Testis (tissue), 3 donors: ENCODE results near the gene IGFBP6. TPM values are rescaled to one million over a fixed set of nuclear protein-coding genes. Genes with fewer than 3 reads are reported as not detected.

Experiments used
- DNase-seq: peaks from one replicate; pipeline ENCODE4 v3.0.0-alpha.2; 2019
- H3K27ac ChIP-seq, 2 donors: fragments of 200-600 bp; sonication (generic); one replicate each; pipeline ENCODE4 v1.5.1; 2019
- H3K27me3 ChIP-seq: fragments of 200-600 bp; sonication (generic); one replicate; pipeline ENCODE4 v1.5.1; 2019
- H3K36me3 ChIP-seq: fragments of 200-600 bp; sonication (generic); one replicate; pipeline ENCODE4 v1.5.1; 2017; ENCODE audit warnings: low read depth; ENCODE audit errors: missing control alignments
- H3K4me1 ChIP-seq: fragments of 200-600 bp; sonication (generic); one replicate; pipeline ENCODE4 v1.5.1; 2019
- H3K4me3 ChIP-seq, 2 donors: fragments of 200-600 bp; sonication (generic); one replicate each; pipeline ENCODE4 v1.5.1; 2017 to 2019
- H3K9me3 ChIP-seq: fragments of 200-600 bp; sonication (generic); one replicate; pipeline ENCODE4 v1.5.1; 2017
- POLR2A ChIP-seq: fragments of 450-650 bp; IDR thresholded peaks from one replicate; pipeline ENCODE4 v1.6.1; 2017; ENCODE audit warnings: antibody characterized with exemption, mild to moderate bottlenecking, moderate library complexity
- WGBS, 2 donors: methylation state at CpG; one replicate each; pipeline ENCODE4 v1.1.5; 2018; 5-methylcytosine and 5-hydroxymethylcytosine counted together
- intact Hi-C: fragments of 100-400 bp; cut with DNase I; formaldehyde crosslinking; loops from one replicate; pipeline ENCODE4 v1.15.1; 2023; ENCODE audit warnings: low total_unique reads
- polyA plus RNA-seq: library from polyadenylated mRNA; stranded (reverse); fragments of 350-450 nt; fragmentation: Illumina TruSeq; extraction: RNeasy Lipid Tissue Mini Kit (QIAGEN cat#74804); gene quantifications from one replicate; pipeline ENCODE4 v1.2.3, GENCODE V29; 2014; ENCODE audit warnings: low read depth, low replicate concordance; ENCODE audit not compliant: insufficient read depth
- total RNA-seq, 2 donors: library from RNA; depleted of rRNA; stranded (reverse); fragments of >200 nt; gene quantifications; one replicate each; pipeline ENCODE4 v1.2.3, GENCODE V29; 2016
- TF ChIP-seq, protein P1 (sequence below), 3 experiments: fragments of 450-650 bp in 2 of 3; fragments of 200-600 bp in 1 of 3; sonication (generic) in 1 of 3; IDR thresholded peaks; one replicate each; pipeline ENCODE4 v1.5.1; 2016 to 2019; ENCODE audit warnings: antibody characterized with exemption in 3 of 3, mild to moderate bottlenecking in 2 of 3, moderate library complexity in 1 of 3

IGFBP6 gene
- total and polyA plus RNA-seq, 3 donors from 2014 or later = 121 to 261 (median 185) TPM

DNA sequence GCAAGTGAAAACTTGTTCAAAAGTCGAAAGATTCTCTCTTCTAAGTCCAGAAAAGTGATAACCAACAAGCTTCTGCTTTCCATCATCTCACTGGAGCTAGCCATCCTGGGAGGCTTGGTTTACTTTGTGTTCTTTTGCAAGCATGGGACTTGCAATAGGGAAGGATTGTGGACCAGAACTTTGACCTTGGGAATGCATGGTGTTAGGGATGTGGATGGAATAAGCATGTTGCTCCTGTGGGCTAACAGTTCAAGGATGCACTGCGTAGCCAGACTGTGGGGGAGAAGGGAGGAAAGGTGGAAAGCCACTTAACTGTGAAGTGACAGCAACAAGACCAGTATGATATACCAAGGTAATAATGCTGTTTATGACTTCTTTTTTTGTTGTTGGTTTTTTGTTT lies 34.4 kb downstream of the IGFBP6 start:
- WGBS, 2 donors = 53 to 64% methylated on average over 2 of the region's 2 CpGs
- Histone ChIP-seq H3K27ac (no peak overlapping the region), H3K4me1 (no peaks in the 10 kb centered on the region), H3K36me3 (no peaks in the 10 kb centered on the region), H3K9me3 (no peaks in the 10 kb centered on the region), H3K4me3 (no peak overlapping the region), H3K27me3 (no peaks in the 10 kb centered on the region)
- intact Hi-C loops = no loop called here
- TF ChIP-seq, protein P1, sequence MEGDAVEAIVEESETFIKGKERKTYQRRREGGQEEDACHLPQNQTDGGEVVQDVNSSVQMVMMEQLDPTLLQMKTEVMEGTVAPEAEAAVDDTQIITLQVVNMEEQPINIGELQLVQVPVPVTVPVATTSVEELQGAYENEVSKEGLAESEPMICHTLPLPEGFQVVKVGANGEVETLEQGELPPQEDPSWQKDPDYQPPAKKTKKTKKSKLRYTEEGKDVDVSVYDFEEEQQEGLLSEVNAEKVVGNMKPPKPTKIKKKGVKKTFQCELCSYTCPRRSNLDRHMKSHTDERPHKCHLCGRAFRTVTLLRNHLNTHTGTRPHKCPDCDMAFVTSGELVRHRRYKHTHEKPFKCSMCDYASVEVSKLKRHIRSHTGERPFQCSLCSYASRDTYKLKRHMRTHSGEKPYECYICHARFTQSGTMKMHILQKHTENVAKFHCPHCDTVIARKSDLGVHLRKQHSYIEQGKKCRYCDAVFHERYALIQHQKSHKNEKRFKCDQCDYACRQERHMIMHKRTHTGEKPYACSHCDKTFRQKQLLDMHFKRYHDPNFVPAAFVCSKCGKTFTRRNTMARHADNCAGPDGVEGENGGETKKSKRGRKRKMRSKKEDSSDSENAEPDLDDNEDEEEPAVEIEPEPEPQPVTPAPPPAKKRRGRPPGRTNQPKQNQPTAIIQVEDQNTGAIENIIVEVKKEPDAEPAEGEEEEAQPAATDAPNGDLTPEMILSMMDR (IDR thresholded peaks at IDR 0.05) = no peak
- TF ChIP-seq POLR2A = no peak
- no peak for DNase-seq

DNA sequence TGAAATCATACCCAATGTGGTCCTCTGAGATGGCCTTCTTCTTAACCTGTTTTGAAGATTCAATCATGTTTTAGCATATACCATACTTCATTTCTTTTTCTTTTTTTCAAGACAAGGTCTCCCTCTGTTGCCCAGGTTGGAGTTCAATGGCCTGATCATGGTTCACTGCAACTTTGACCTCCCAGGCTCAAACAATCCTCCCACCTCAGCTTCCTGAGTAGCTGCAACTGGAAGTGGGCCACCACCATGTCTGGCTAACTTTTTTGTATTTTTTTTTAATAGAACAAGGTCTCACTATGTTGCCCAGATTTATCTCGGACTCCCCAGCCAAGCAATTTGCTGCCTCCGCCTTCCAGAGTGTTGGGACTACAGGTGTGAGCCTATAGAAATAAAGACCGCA lies 36.3 kb downstream of the IGFBP6 start:
- intact Hi-C loops = no loop called here
- Histone ChIP-seq H3K9me3 (no peaks in the 10 kb centered on the region), H3K27ac (no peak overlapping the region), H3K4me1 (no peaks in the 10 kb centered on the region), H3K4me3 (no peak overlapping the region), H3K27me3 (no peaks in the 10 kb centered on the region), H3K36me3 (no peaks in the 10 kb centered on the region)
- no peak for DNase-seq
- TF ChIP-seq POLR2A = no peak
- TF ChIP-seq, protein P1 (IDR thresholded peaks at IDR 0.05) = no peak
- 94 to 95% methylated on average over 3 of the region's 3 CpGs for WGBS, 2 donors

DNA sequence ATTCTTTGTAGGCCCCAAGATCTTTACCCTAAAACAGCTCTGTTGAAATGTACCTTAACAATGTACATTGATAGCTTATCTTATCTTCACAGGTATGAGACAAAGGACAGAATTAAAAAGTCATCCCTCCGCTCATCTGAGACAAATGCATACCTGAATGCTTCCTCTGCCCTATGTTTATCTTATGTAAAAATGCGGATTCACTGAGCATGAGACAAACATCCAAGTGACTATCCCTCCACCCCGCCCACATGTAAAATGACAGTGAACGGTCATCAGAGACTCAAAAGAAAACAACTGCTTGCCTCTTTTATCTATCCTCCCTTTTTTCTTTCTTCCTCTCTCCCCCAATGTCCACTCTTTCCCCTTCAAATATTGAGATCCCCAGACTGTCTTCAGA lies 45.9 kb downstream of the IGFBP6 start:
- Histone ChIP-seq H3K36me3 (no peaks in the 10 kb centered on the region), H3K4me3 (no peak overlapping the region), H3K27me3 (no peaks in the 10 kb centered on the region), H3K4me1 (no peaks in the 10 kb centered on the region), H3K27ac (no peak overlapping the region), H3K9me3 (no peaks in the 10 kb centered on the region)
- WGBS, 2 donors = 77 to 89% methylated on average over 4 of the region's 4 CpGs
- TF ChIP-seq, protein P1 (IDR thresholded peaks at IDR 0.05) = no peak
- no peak for DNase-seq
- intact Hi-C loops = no loop called here

DNA sequence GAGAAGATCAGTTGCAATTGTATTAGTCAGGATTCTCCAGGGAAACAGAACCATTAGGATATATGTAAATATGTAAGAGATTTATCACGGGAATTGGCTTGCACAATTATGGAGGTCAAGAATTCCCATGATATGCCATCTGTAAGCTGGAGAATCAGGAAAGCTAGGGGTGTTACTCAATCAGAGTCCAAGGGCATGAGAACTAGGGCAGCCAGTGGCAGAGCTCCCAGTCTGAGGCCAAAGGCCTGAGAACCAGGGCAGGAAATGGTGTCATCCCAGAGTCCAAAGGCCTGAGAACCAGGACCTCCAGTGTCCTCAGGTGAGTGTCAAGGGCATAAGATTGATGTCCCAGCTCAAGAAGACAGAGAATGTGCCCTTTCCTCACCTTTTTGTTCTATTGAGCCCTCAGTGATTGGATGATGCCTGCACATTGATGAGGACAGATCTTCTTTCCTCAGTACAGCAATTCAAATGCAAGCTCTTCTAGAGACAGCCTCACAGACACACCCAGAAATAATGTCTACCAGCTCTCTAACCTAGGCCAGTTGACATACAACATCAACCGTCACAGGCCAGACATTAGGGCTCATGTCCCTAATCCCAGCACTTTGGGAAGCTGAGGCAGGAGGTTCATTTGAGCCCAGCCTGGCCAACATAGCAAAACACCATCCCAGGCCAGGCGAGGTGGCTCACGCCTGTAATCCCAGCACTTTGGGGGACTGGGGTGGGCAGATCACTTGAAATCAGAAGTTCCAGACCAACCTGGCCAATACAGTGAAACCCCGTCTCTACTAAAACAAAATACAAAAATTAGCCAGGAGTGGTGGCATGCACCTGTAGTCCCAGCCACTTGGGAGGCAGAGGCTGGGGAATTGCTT lies 48.2 kb downstream of the IGFBP6 start:
- no peaks in the 10 kb centered on the region for H3K4me1 ChIP-seq
- H3K9me3 ChIP-seq = no peaks in the 10 kb centered on the region
- H3K4me3 ChIP-seq = no peak overlapping the region
- H3K27me3 ChIP-seq = no peaks in the 10 kb centered on the region
- 87 to 91% methylated on average over 5 of the region's 5 CpGs for WGBS, 2 donors
- no peak for DNase-seq
- no peak overlapping the region for H3K27ac ChIP-seq
- no peaks in the 10 kb centered on the region for H3K36me3 ChIP-seq
- no peak for TF ChIP-seq POLR2A
- TF ChIP-seq, protein P1 (IDR thresholded peaks at IDR 0.05) = no peak
- intact Hi-C loops = no loop called here

DNA sequence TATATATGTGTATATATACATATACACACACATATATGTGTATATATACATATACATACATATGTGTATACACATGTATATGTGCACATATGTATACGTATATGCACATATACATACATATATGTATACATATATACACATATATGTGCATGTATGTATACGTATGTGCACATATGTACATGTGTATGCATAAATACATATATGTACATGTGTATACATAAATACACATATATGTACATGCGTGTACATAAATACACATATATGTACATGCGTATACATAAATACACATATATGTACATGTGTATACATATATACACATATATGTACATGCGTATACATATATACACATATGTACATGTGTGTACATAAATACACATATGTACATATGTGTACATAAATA lies 49.7 kb downstream of the IGFBP6 start:
- TF ChIP-seq POLR2A = no peak
- TF ChIP-seq, protein P1 (IDR thresholded peaks at IDR 0.05) = no peak
- Histone ChIP-seq H3K27me3 (no peaks in the 10 kb centered on the region), H3K9me3 (no peaks in the 10 kb centered on the region), H3K4me1 (no peaks in the 10 kb centered on the region), H3K4me3 (no peak overlapping the region), H3K36me3 (no peaks in the 10 kb centered on the region), H3K27ac (no peak overlapping the region)
- intact Hi-C loops = no loop called here
- no peak for DNase-seq
- WGBS, 2 donors = 69 to 72% methylated on average over 5 of the region's 5 CpGs
